CD4-positive, alpha-beta T cell treated with Interleukin-12 subunit alpha and Interleukin-12 subunit beta, for 1 hour (primary cell): ENCODE data around the gene FGF2.
"Not testable (repeated sequence)": the region's sequence is repeated elsewhere in the genome, so short reads cannot be mapped to it uniquely, and the experiment has no call there.

Experiments
- DNase-seq: peaks from one replicate; pipeline ENCODE4 v3.0.0-alpha.2; 2020

Gene FGF2

GRCh38 chr4:122815248-122815647, 11.4 kb upstream of the FGF2 start:
- DNase-seq: no peak

GRCh38 chr4:122816476-122816875, 10.2 kb upstream of the FGF2 start:
- DNase-seq: no peak

GRCh38 chr4:122819708-122820449, 6.8 kb upstream of the FGF2 start:
- no peak for DNase-seq

- DNase-seq: no peak
Measured at GRCh38 chr4:122821092-122821491, 5.5 kb upstream of the FGF2 start.

- no peak for DNase-seq
Measured at GRCh38 chr4:122822466-122822865, 4.2 kb upstream of the FGF2 start.

- DNase-seq: no peak
Measured at GRCh38 chr4:122823476-122823875, 3.2 kb upstream of the FGF2 start.

- no peak for DNase-seq
Measured at GRCh38 chr4:122824616-122825015, 2.0 kb upstream of the FGF2 start.

- DNase-seq: no peak
Measured at GRCh38 chr4:122826079-122826527, 528 bp upstream of the FGF2 start.

- DNase-seq: peak; percentile 21
Measured at GRCh38 chr4:122827258-122827878, 737 bp downstream of the FGF2 start.

- DNase-seq: peak; percentile 45
Measured at GRCh38 chr4:122827879-122828601, 1.4 kb downstream of the FGF2 start.

GRCh38 chr4:122830426-122831095, 3.9 kb downstream of the FGF2 start:
- no peak for DNase-seq

GRCh38 chr4:122831515-122832196, 5.0 kb downstream of the FGF2 start:
- no peak for DNase-seq

GRCh38 chr4:122832732-122833131, 6.1 kb downstream of the FGF2 start:
- no peak for DNase-seq

- no peak for DNase-seq
Measured at GRCh38 chr4:122833999-122834398, 7.4 kb downstream of the FGF2 start.

- DNase-seq: no peak
Measured at GRCh38 chr4:122836941-122837340, 10.3 kb downstream of the FGF2 start.

- DNase-seq: no peak
Measured at GRCh38 chr4:122838034-122838433, 11.4 kb downstream of the FGF2 start.

GRCh38 chr4:122842392-122842791, 15.8 kb downstream of the FGF2 start:
- DNase-seq: no peak

GRCh38 chr4:122842984-122843531, 16.4 kb downstream of the FGF2 start:
- DNase-seq: no peak

- DNase-seq: not testable (repeated sequence)
Measured at GRCh38 chr4:122844391-122844790, 17.8 kb downstream of the FGF2 start.

GRCh38 chr4:122845066-122845465, 18.4 kb downstream of the FGF2 start:
- DNase-seq: no peak

- DNase-seq: no peak
Measured at GRCh38 chr4:122845760-122846159, 19.1 kb downstream of the FGF2 start.

GRCh38 chr4:122847931-122848330, 21.3 kb downstream of the FGF2 start:
- no peak for DNase-seq
